Psoas muscle (tissue), 8 donors: ENCODE data around the gene FOXP4. TPM values are rescaled to one million over a fixed set of nuclear protein-coding genes. Genes with fewer than 3 reads are reported as not detected.
A peak's percentile ranks its signal among the peaks of the same experiment; 100 is the strongest.

Source experiments
- ATAC-seq, 4 donors: fragments of 200-7000 bp; cut with Tn5 transposase; one replicate each; pipeline ENCODE4 v1.9.1; 2020; ENCODE audit warnings: moderate library complexity in 3 of 4, mild to moderate bottlenecking in 2 of 4
- DNase-seq, 2 donors: peaks; one replicate each; pipeline ENCODE4 v3.0.0-alpha.2; 2020
- H3K27ac ChIP-seq: fragments of 200-600 bp; one replicate; pipeline ENCODE4 v1.8.0; 2022
- H3K27me3 ChIP-seq, 3 donors: fragments of 200-600 bp in 1 of 3; one replicate each; pipeline versions ENCODE4 v1.6.1 to v1.8.0; 2013 to 2022; ENCODE audit warnings: low read length in 2 of 3, mild to moderate bottlenecking in 2 of 3, moderate library complexity in 1 of 3; ENCODE audit not compliant: insufficient read depth in 3 of 3
- H3K36me3 ChIP-seq, 2 donors: fragments of 200-600 bp in 1 of 2; one replicate each; pipeline versions ENCODE4 v1.6.1 to v1.8.0; 2013 to 2022; ENCODE audit warnings: low read depth in 1 of 2, mild to moderate bottlenecking in 1 of 2, moderate library complexity in 1 of 2; ENCODE audit not compliant: insufficient read depth in 1 of 2
- H3K4me1 ChIP-seq: fragments of 200-600 bp; one replicate; pipeline ENCODE4 v1.8.0; 2022
- H3K4me3 ChIP-seq: fragments of 200-600 bp; one replicate; pipeline ENCODE4 v1.8.0; 2022; ENCODE audit warnings: mild to moderate bottlenecking
- H3K9me3 ChIP-seq: fragments of 200-600 bp; one replicate; pipeline ENCODE4 v1.8.0; 2022
- CTCF ChIP-seq: fragments of 200-600 bp; IDR thresholded peaks from one replicate; pipeline ENCODE4 v1.8.0; 2022; ENCODE audit warnings: antibody characterized with exemption
- WGBS, 3 donors: extraction: QIAGEN DNeasy Blood & Tissue Kit; methylation state at CpG; one replicate each; pipeline versions ENCODE4 v1.1.6 to v1.1.7; 2013; 5-methylcytosine and 5-hydroxymethylcytosine counted together
- intact Hi-C, 2 donors: fragments of 100-400 bp; cut with DNase I; formaldehyde crosslinking; loops; one replicate each; pipeline versions ENCODE4 v1.11.0 to v1.14.2; 2022
- polyA plus RNA-seq, 3 donors: library from polyadenylated mRNA; stranded (reverse); fragments of 200-250 nt; gene quantifications; one replicate each; pipeline ENCODE4 v1.2.3, GENCODE V29; 2013
- total RNA-seq, 4 donors: library from RNA; stranded (reverse); fragmentation: NEBNext Ultra II Directional in 2 of 4; extraction: Animal tissue kit (Norgen Biotek cat#: 25700) in 2 of 4; gene quantifications; one replicate each; pipeline versions ENCODE4 v1.2.1 to v1.2.4, GENCODE V29; 2021 to 2023
- donor health status: healthy with polysubstance abuse.
- donor health status: DM: no; HTN: no; CAD: no; lungs with moderate emphysema.
- donor health status: Bipolar disorder and iron deficiency.
- donor health status: healthy.
- donor health status: DM: yes; HTN: yes; CAD: no.
- donor health status: DM: no; HTN: no; CAD: no.
- donor health status: DM: no; HTN: no; CAD: no.
- donor health status: DM: yes; HTN: yes; CAD: no.

The FOXP4 gene
- total and polyA plus RNA-seq, 7 donors: 4.6 to 12.2 (median 7.5) TPM

GRCh38 chr6:41568585-41569384 is 22.6 kb downstream of the FOXP4 start:
- intact Hi-C loops: no loop called here
- Histone ChIP-seq H3K36me3 (peaks cover 0 to 37% of the 10 kb centered on the region in 2 donors), H3K4me3 (no peak overlapping the region), H3K9me3 (no peaks in the 10 kb centered on the region), H3K4me1 (peaks cover 10% of the 10 kb centered on the region), H3K27ac (no peak overlapping the region), H3K27me3 (no peaks in the 10 kb centered on the region)
- no peak for TF ChIP-seq CTCF
- WGBS, 3 donors: 61 to 75% (median 65%) methylated on average over 13 of the region's 13 CpGs
- DNase-seq: no peak
- peak in 3 of 4 donors; percentile 40 to 46 (median 41) for ATAC-seq

DNA sequence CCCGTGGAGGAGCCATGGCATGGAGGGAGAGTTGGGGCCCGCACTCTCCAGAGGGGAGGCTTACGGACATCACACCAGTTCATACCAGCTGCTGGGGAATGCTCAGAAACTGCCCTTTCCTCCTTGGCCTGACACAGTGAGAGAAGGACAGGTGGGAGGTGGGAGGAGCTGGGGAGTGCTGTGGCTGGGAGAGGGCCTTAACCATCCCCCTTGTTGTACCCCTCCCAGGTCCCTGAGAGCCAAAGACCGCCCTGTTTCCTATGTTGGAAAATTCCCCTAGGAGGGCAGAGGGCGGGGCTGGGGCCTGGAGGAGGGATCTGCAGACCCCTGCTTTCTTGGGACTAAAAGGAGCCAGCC is 24.1 kb downstream of the FOXP4 start:
- WGBS, 3 donors: 80 to 82% (median 80%) methylated on average over 4 to 5 of the region's 5 CpGs
- peaks cover 10% of the 10 kb centered on the region for H3K4me1 ChIP-seq
- intact Hi-C loops: no loop called here
- H3K4me3 ChIP-seq: no peak overlapping the region
- H3K27me3 ChIP-seq: no peaks in the 10 kb centered on the region
- ATAC-seq: no peak
- no peak for TF ChIP-seq CTCF
- no peak for DNase-seq
- H3K27ac ChIP-seq: no peak overlapping the region
- no peaks in the 10 kb centered on the region for H3K9me3 ChIP-seq
- peaks cover 0 to 37% of the 10 kb centered on the region in 2 donors for H3K36me3 ChIP-seq

DNA sequence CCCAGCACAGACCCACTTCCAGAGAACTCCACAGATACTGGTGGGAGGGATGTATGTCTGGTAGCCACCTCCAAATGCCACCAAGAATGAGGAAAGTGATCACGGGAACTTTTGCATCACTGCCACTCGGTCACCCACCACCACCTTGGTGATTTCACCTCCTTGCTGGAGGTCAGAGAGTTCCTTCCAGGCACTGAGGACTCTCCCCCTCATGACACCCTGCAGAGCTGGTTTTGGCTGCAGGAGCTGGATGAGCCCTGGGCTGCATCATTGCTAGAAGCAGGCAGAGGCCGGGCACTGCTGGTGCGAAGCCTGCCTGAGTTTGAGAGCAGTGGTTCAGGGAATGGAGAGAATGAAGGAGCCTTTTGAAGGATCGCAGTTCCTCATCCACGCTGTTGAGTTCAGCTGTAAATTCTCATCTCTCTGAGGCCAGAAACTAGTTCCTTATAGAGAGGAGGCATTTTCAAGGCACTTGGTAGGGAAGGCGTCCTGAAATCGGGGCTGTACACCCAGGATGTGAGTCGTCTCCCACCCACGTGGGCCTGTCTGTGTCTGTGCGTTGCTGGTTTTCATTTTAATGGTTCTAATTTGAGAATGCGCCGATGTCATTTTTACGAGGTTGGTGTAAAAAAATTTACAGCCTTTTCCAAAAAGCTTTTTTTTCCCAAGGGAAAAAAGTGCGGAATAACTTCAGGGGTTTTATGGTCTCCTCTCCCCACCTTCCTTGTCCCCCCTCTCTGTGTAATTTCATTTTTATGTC is 25.0 kb downstream of the FOXP4 start:
- TF ChIP-seq CTCF: no peak
- Histone ChIP-seq H3K36me3 (peaks cover 0 to 28% of the 10 kb centered on the region in 2 donors), H3K27ac (no peak overlapping the region), H3K9me3 (no peaks in the 10 kb centered on the region), H3K27me3 (no peaks in the 10 kb centered on the region), H3K4me3 (no peak overlapping the region), H3K4me1 (peaks cover 10% of the 10 kb centered on the region)
- intact Hi-C loops: no loop called here
- DNase-seq (no peak), ATAC-seq (no peak)
- 89 to 90% (median 89%) methylated on average over 15 of the region's 15 CpGs for WGBS, 3 donors

DNA sequence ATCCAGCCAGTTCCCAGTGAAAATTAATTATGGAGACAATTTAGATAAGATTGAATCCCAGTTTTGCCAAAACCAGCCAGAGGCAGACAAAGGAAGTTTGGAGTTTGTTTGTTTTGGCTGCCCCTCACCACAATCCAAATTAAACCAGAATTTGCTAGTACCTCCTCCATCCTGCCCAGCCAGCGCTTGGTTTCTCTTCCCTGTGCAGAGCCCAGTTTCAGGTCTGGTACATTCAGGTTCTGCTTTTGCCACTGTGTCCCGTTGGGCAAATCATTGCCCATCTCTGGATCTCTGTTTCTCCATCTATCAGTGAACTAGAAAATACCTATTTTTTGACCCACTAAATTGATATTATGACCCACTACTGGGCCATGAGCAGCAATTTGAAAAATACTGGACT is 26.4 kb downstream of the FOXP4 start:
- intact Hi-C loops: no loop called here
- no peaks in the 10 kb centered on the region for H3K9me3 ChIP-seq
- no peak for TF ChIP-seq CTCF
- H3K27me3 ChIP-seq: no peaks in the 10 kb centered on the region
- peaks cover 0 to 14% of the 10 kb centered on the region in 2 donors for H3K36me3 ChIP-seq
- peaks cover 10% of the 10 kb centered on the region for H3K4me1 ChIP-seq
- no peak overlapping the region for H3K27ac ChIP-seq
- 82 to 93% (median 93%) methylated on average over 2 of the region's 2 CpGs for WGBS, 3 donors
- no peak for DNase-seq
- no peak for ATAC-seq
- no peak overlapping the region for H3K4me3 ChIP-seq
